Gastrocnemius medialis (tissue), 4 donors: ENCODE data around the gene XYLT2. TPM values are rescaled to one million over a fixed set of nuclear protein-coding genes. Genes with fewer than 3 reads are reported as not detected.
A peak's percentile ranks its signal among the peaks of the same experiment; 100 is the strongest.

Source experiments
- ATAC-seq, 2 donors: fragments of 150-250 bp; one replicate each; pipeline ENCODE4 v1.9.1; 2016
- DNase-seq, 2 donors: peaks; one replicate each; pipeline ENCODE4 v3.0.0-alpha.2; 2019
- H3K27ac ChIP-seq, 4 donors: fragments of 200-600 bp; sonication (generic); 1 replicate in 1 of 4; 2 replicates in 3 of 4; pipeline ENCODE4 v1.5.1; 2016 to 2018; ENCODE audit warnings: mild to moderate bottlenecking in 2 of 4, moderate library complexity in 1 of 4
- H3K27me3 ChIP-seq, 3 donors: fragments of 200-600 bp; sonication (generic) in 2 of 3; 1 replicate in 1 of 3; 2 replicates in 2 of 3; pipeline versions ENCODE4 v1.5.1 to v1.6.0; 2016 to 2019; ENCODE audit warnings: mild to moderate bottlenecking in 1 of 3, moderate library complexity in 1 of 3
- H3K36me3 ChIP-seq, 2 donors: fragments of 200-600 bp; sonication (generic) in 1 of 2; one replicate each; pipeline ENCODE4 v1.5.1; 2017 to 2018
- H3K4me1 ChIP-seq, 2 donors: fragments of 200-600 bp; sonication (generic) in 1 of 2; one replicate each; pipeline ENCODE4 v1.5.1; 2016 to 2017; ENCODE audit warnings: mild to moderate bottlenecking in 2 of 2
- H3K4me3 ChIP-seq, 4 donors: fragments of 200-600 bp; sonication (generic) in 3 of 4; 1 replicate in 1 of 4; 2 replicates in 3 of 4; pipeline ENCODE4 v1.5.1; 2016 to 2019; ENCODE audit warnings: mild to moderate bottlenecking in 2 of 4
- H3K9me3 ChIP-seq, 3 donors: fragments of 200-600 bp; sonication (generic) in 2 of 3; 1 replicate in 1 of 3; 2 replicates in 2 of 3; pipeline ENCODE4 v1.5.1; 2016 to 2019
- CTCF ChIP-seq, 5 experiments: fragments of 450-650 bp in 3 of 5; fragments of 200-600 bp in 2 of 5; sonication (generic) in 2 of 5; IDR thresholded peaks in 4 of 5; conservative IDR thresholded peaks in 1 of 5; 1 replicate in 4 of 5; 2 replicates in 1 of 5; pipeline ENCODE4 v1.5.1; 2016 to 2019; ENCODE audit warnings: antibody characterized with exemption in 5 of 5, mild to moderate bottlenecking in 3 of 5, moderate library complexity in 3 of 5
- POLR2A ChIP-seq, 2 donors: fragments of 450-650 bp; IDR thresholded peaks; one replicate each; pipeline ENCODE4 v1.6.1; 2017; ENCODE audit warnings: antibody characterized with exemption in 2 of 2, mild to moderate bottlenecking in 2 of 2, moderate library complexity in 2 of 2
- in situ Hi-C, 4 donors: fragments of 200-750 bp; cut with MboI; loops; one replicate each; pipeline versions ENCODE4 v1.15.0 to v1.8.0; 2017; ENCODE audit warnings: low sequenced_read_pairs in 4 of 4
- intact Hi-C: fragments of 100-400 bp; cut with DNase I; formaldehyde crosslinking; loops from one replicate; pipeline ENCODE4 v1.15.1; 2023; ENCODE audit warnings: low total_unique reads
- total RNA-seq, 4 donors: library from RNA; depleted of rRNA; stranded (reverse); fragments of >200 nt; gene quantifications; one replicate each; pipeline versions ENCODE4 v1.1.0 to v1.2.3, GENCODE V29; 2016

XYLT2 gene
- total RNA-seq, 4 donors from 2014 or later, result 7.9 to 12.6 (median 9.8) TPM

GRCh38 chr17:50367401-50367800 lies 21.5 kb downstream of the XYLT2 start:
- in situ Hi-C loops, result no loop called here
- peaks cover 17 to 26% of the 10 kb centered on the region in 2 donors for H3K4me1 ChIP-seq
- no peak for TF ChIP-seq POLR2A (IDR thresholded peaks at IDR 0.05)
- no peak for TF ChIP-seq CTCF (IDR thresholded peaks at IDR 0.05 in 4 of 5, conservative IDR thresholded peaks at IDR 0.05 in 1 of 5)
- H3K4me3 ChIP-seq, result no peak overlapping the region
- no peak overlapping the region for H3K27ac ChIP-seq
- no peaks in the 10 kb centered on the region for H3K27me3 ChIP-seq
- ATAC-seq (no peak), DNase-seq (no peak)
- intact Hi-C loops, result no loop called here
- H3K36me3 ChIP-seq, result peaks cover 0 to 56% of the 10 kb centered on the region in 2 donors
- H3K9me3 ChIP-seq, result no peaks in the 10 kb centered on the region

- Histone ChIP-seq H3K27me3 (no peaks in the 10 kb centered on the region), H3K9me3 (no peaks in the 10 kb centered on the region), H3K4me3 (no peak overlapping the region), H3K36me3 (peaks cover 0 to 56% of the 10 kb centered on the region in 2 donors), H3K27ac (peak overlapping the region in 2 of 4 donors; percentile 31 to 54), H3K4me1 (peaks cover 20 to 33% of the 10 kb centered on the region in 2 donors)
- DNase-seq (no peak), ATAC-seq (peak in 1 of 2 donors; percentile 7)
- TF ChIP-seq POLR2A (IDR thresholded peaks at IDR 0.05) (no peak), CTCF (IDR thresholded peaks at IDR 0.05 in 4 of 5, conservative IDR thresholded peaks at IDR 0.05 in 1 of 5) (no peak)
- intact Hi-C loops (no loop called here), in situ Hi-C loops (no loop called here)
Observed at GRCh38 chr17:50370052-50370451, 24.1 kb downstream of the XYLT2 start.

GRCh38 chr17:50371526-50371925 lies 25.6 kb downstream of the XYLT2 start:
- ATAC-seq (no peak), DNase-seq (no peak)
- Histone ChIP-seq H3K36me3 (peaks cover 0 to 44% of the 10 kb centered on the region in 2 donors), H3K4me3 (peak overlapping the region in 3 of 4 donors; percentile 83 to 98 (median 85)), H3K4me1 (peaks cover 20 to 33% of the 10 kb centered on the region in 2 donors), H3K27ac (peak overlapping the region in 2 of 4 donors; percentile 97 to 99), H3K27me3 (no peaks in the 10 kb centered on the region), H3K9me3 (no peaks in the 10 kb centered on the region)
- TF ChIP-seq POLR2A (IDR thresholded peaks at IDR 0.05) (no peak), CTCF (IDR thresholded peaks at IDR 0.05 in 4 of 5, conservative IDR thresholded peaks at IDR 0.05 in 1 of 5) (no peak)
- intact Hi-C loops (no loop called here), in situ Hi-C loops (no loop called here)

GRCh38 chr17:50372222-50372757 lies 26.4 kb downstream of the XYLT2 start:
- H3K27ac ChIP-seq, result peak overlapping the region; percentile 94 to 99 (median 96)
- intact Hi-C loops, result loop anchor here (2.0 kb wide), 2 partner anchors 27 to 107 kb away; partner anchors contain the start of gene RSAD1
- peaks cover 0 to 36% of the 10 kb centered on the region in 2 donors for H3K36me3 ChIP-seq
- in situ Hi-C loops, result no loop called here
- H3K9me3 ChIP-seq, result no peaks in the 10 kb centered on the region
- H3K27me3 ChIP-seq, result no peaks in the 10 kb centered on the region
- peaks cover 20 to 33% of the 10 kb centered on the region in 2 donors for H3K4me1 ChIP-seq
- DNase-seq (no peak), ATAC-seq (peak in 1 of 2 donors; percentile 35)
- TF ChIP-seq CTCF (IDR thresholded peaks at IDR 0.05 in 4 of 5, conservative IDR thresholded peaks at IDR 0.05 in 1 of 5), result no peak
- TF ChIP-seq POLR2A (IDR thresholded peaks at IDR 0.05), result no peak
- H3K4me3 ChIP-seq, result peak overlapping the region; percentile 83 to 98 (median 84)
